Fibroblast of lung (primary cell): Measurements from ENCODE around the gene SPSB1.

Experiments used
- CTCF ChIP-seq, 2 donors: IDR thresholded peaks in 1 of 2; conservative IDR thresholded peaks in 1 of 2; 1 replicate in 1 of 2; 2 replicates in 1 of 2; pipeline ENCODE4 v1.5.1; 2011 to 2012; ENCODE audit warnings: low read length in 2 of 2, control low read depth in 1 of 2, inconsistent platforms in 1 of 2, low read depth in 1 of 2, mild to moderate bottlenecking in 1 of 2
- EZH2 ChIP-seq: IDR thresholded peaks from 2 replicates; pipeline ENCODE4 v1.5.1; 2012; ENCODE audit warnings: low read length, control low read depth, mild to moderate bottlenecking; ENCODE audit errors: missing control alignments

DNA sequence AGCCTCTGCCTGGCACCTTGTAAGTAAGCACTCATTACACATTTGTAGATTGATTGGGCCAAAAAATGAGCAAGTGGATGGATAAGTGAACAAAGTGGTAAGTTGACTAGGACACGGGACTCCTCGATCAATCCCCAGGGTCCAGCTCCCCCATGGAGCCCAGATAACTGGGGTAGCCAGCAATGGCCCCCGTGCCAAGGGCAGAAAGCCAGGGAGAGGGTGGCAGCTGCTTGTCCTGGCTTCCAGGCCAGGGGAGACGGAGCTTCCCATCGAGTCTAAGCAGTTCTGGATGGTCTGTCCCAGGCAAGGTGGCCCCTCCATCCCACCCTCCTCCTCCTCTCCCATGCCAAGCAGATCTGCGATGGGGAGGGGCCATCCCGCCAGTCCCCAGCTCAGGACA, 91.4 kb downstream of the SPSB1 start:
- TF ChIP-seq CTCF (conservative IDR thresholded peaks at IDR 0.05 in 1 of 2, IDR thresholded peaks at IDR 0.05 in 1 of 2; ENCODE audit: low read depth in 1 of 2, low read length in 2 of 2): no peak
- no peak for TF ChIP-seq EZH2
